Cardiac muscle cell (in vitro differentiated cells and primary cell): ENCODE data around the gene CCDC88B. TPM values are rescaled to one million over a fixed set of nuclear protein-coding genes. Genes with fewer than 3 reads are reported as not detected.
"Not testable (repeated sequence)": the region's sequence is repeated elsewhere in the genome, so short reads cannot be mapped to it uniquely, and the experiment has no call there.

Experiments
- DNase-seq, 2 donors: peaks; one replicate each; pipeline versions ENCODE4 v3.0.0 to v3.0.0-alpha.2; 2010 to 2017; ENCODE audit warnings: low read depth in 1 of 2, low spot score in 1 of 2
- H3K27ac ChIP-seq: fragments of 200-600 bp; sonication (generic); 2 replicates; pipeline ENCODE4 v1.5.1; 2016
- H3K27me3 ChIP-seq: fragments of 200-600 bp; sonication (generic); 2 replicates; pipeline ENCODE4 v1.6.0; 2016; ENCODE audit warnings: control low read depth
- H3K36me3 ChIP-seq: fragments of 200-600 bp; sonication (generic); 2 replicates; pipeline ENCODE4 v1.5.1; 2016; ENCODE audit warnings: control low read depth
- H3K4me1 ChIP-seq: fragments of 200-600 bp; sonication (generic); 2 replicates; pipeline ENCODE4 v1.8.1; 2017; ENCODE audit warnings: low read depth, mild to moderate bottlenecking, mixed run types
- H3K4me3 ChIP-seq: fragments of 200-600 bp; sonication (generic); 2 replicates; pipeline ENCODE4 v1.5.1; 2016; ENCODE audit warnings: mild to moderate bottlenecking
- H3K9me3 ChIP-seq: fragments of 200-600 bp; sonication (generic); 2 replicates; pipeline ENCODE4 v1.5.1; 2017; ENCODE audit warnings: low read depth, mild to moderate bottlenecking, control low read depth
- polyA plus RNA-seq: library from polyadenylated mRNA; unstranded; fragments of >200 nt; fragmentation: Nextera tagmentation; extraction: Ambion mirVana; gene quantifications from 2 replicates; pipeline ENCODE4 v1.2.1, GENCODE V29; 2016
- total RNA-seq: library from RNA; depleted of rRNA; stranded (reverse); fragments of >200 nt; gene quantifications from 2 replicates; pipeline ENCODE4 v1.2.3, GENCODE V29; 2016
- TF ChIP-seq, protein P1 (sequence below): IDR thresholded peaks from 2 replicates; pipeline ENCODE4 v1.5.1; 2012; ENCODE audit warnings: low read depth, mild to moderate bottlenecking, low read length

Gene CCDC88B
- total and polyA plus RNA-seq, 2 experiments from 2014 or later, result 8.4 to 8.6 TPM

DNA sequence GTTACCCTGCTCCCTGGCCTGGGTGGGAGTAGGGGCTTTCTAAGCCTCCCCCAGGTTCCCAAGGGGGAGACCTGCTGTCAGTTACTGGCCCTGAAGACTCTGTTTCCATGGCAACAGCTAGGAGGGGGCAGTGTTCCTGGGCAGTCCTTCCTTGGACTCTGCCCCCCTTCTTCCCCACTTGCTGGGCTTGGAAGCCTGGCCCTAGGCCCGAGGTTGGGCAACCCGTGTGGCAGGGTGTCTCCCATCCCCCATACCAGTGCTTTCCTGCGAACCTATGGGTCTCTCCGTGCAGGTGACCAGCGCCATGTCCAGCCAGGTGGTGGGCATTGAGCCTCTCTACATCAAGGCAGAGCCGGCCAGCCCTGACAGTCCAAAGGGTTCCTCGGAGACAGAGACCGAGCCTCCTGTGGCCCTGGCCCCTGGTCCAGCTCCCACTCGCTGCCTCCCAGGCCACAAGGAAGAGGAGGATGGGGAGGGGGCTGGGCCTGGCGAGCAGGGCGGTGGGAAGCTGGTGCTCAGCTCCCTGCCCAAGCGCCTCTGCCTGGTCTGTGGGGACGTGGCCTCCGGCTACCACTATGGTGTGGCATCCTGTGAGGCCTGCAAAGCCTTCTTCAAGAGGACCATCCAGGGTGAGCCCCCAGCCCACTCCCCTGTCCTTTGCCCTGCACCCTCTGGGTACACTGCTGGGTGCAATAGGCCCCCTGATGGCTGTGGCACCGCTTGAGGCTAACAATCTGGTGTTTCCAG lies 33.0 kb upstream of the CCDC88B start:
- peak overlapping the region; percentile 71 for H3K4me3 ChIP-seq
- H3K27me3 ChIP-seq, result no peaks in the 10 kb centered on the region
- peaks cover 11% of the 10 kb centered on the region for H3K4me1 ChIP-seq
- peak in 1 of 2 donors; percentile 46 for DNase-seq
- peak overlapping the region; percentile 88 for H3K27ac ChIP-seq
- TF ChIP-seq, protein P1, sequence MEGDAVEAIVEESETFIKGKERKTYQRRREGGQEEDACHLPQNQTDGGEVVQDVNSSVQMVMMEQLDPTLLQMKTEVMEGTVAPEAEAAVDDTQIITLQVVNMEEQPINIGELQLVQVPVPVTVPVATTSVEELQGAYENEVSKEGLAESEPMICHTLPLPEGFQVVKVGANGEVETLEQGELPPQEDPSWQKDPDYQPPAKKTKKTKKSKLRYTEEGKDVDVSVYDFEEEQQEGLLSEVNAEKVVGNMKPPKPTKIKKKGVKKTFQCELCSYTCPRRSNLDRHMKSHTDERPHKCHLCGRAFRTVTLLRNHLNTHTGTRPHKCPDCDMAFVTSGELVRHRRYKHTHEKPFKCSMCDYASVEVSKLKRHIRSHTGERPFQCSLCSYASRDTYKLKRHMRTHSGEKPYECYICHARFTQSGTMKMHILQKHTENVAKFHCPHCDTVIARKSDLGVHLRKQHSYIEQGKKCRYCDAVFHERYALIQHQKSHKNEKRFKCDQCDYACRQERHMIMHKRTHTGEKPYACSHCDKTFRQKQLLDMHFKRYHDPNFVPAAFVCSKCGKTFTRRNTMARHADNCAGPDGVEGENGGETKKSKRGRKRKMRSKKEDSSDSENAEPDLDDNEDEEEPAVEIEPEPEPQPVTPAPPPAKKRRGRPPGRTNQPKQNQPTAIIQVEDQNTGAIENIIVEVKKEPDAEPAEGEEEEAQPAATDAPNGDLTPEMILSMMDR, result no peak
- no peaks in the 10 kb centered on the region for H3K9me3 ChIP-seq
- H3K36me3 ChIP-seq, result no peaks in the 10 kb centered on the region

DNA sequence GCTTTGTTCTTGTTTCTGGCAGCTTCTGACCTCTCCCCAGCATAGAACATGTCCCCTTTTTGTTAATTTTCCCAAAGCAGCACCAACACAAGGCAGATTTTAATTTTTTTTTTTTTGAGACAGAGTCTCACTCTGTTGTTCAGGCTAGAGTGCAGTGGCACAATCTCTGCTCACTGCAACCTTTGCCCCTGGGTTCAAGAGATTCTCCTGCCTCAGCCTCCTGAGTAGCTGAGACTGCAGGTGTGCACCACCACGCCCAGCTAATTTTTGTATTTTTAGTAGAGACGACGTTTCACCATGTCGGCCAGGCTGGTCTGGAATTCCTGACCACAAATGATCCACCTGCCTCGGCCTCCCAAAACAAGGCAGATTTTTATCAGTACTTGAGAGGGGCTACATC lies 32.2 kb upstream of the CCDC88B start:
- peaks cover 11% of the 10 kb centered on the region for H3K4me1 ChIP-seq
- H3K27me3 ChIP-seq, H3K4me3 ChIP-seq, H3K27ac ChIP-seq, DNase-seq, H3K9me3 ChIP-seq, H3K36me3 ChIP-seq: not testable (repeated sequence)

DNA sequence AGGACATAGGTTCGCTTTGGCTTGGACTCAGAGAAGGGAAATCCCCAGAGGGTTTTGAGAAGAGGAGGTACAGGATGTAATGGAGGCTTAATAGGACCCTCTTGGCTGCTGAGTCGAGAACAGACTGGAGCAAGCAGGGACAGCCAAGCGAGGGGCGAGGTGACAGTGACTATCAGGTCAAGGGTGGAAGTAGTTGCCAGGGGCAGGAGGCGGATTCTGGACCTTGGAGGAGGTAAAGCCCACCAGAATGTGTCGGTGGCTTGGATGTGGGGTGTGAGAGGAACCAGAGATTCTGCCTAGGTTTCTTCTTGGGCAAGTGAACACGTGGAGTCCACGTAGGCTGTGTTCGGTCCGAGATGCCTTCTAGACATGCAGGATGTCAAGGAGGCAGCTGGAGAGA lies 27.1 kb upstream of the CCDC88B start:
- TF ChIP-seq, protein P1, result no peak
- Histone ChIP-seq H3K9me3 (no peaks in the 10 kb centered on the region), H3K4me3 (no peak overlapping the region), H3K4me1 (no peaks in the 10 kb centered on the region), H3K27ac (no peak overlapping the region), H3K27me3 (no peaks in the 10 kb centered on the region), H3K36me3 (peaks cover 5% of the 10 kb centered on the region)
- no peak for DNase-seq

DNA sequence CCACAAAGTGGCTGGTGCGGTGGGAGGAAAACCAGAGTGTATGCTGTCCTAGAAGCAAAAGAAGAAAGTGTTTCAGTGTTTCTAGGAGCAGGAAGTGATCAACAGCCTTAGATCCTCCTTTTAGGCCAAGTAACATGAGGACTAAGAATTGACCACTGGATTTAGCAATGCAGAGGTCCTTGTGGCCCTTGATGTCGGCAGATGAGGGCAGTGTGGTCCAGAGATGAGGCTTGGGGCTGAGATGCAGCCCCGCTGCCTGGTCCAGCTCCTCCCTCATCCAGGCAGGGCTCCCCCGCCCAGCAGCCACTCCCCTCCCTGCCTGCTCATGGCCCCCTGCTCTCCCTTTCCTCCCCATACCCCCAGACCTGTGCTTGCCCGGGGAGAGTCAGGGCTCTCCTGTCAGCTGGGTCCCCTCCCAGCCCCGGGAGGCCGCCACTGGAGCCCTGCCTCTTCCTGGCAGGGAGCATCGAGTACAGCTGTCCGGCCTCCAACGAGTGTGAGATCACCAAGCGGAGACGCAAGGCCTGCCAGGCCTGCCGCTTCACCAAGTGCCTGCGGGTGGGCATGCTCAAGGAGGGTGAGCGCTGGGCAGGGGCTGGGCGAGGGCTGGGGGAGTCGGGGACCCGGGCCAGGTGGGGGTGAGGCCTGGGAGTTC lies 26.4 kb upstream of the CCDC88B start:
- DNase-seq, result peak in 1 of 2 donors; percentile 42
- H3K4me1 ChIP-seq, result no peaks in the 10 kb centered on the region
- TF ChIP-seq, protein P1, result no peak
- H3K27ac ChIP-seq, result no peak overlapping the region
- H3K9me3 ChIP-seq, result no peaks in the 10 kb centered on the region
- H3K4me3 ChIP-seq, result no peak overlapping the region
- no peaks in the 10 kb centered on the region for H3K27me3 ChIP-seq
- peaks cover 5% of the 10 kb centered on the region for H3K36me3 ChIP-seq

DNA sequence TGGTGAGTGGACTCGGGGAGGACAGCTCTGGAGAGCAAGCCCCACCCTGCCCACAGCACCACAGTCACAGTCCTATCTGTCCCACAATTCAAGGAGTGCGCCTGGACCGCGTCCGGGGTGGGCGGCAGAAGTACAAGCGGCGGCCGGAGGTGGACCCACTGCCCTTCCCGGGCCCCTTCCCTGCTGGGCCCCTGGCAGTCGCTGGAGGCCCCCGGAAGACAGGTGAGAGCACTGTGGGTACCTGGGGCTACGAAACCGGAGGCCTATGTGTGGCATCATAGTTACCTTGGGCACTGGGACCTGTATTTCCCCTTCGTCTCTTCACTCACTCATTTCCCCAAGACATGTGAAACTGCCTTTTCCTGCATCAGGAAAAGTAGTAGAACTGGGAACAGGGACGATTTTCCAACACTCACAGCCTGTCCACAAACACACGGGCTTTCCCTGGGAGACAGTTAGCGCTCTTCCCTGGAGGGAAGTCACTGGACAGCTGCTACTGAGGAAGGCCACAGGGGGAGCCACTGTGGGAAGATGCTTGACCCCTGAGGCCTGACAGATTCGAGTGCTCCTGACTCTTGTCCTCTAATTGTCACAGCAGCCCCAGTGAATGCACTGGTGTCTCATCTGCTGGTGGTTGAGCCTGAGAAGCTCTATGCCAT lies 25.7 kb upstream of the CCDC88B start:
- peaks cover 5% of the 10 kb centered on the region for H3K36me3 ChIP-seq
- H3K9me3 ChIP-seq, result no peaks in the 10 kb centered on the region
- H3K4me3 ChIP-seq, result no peak overlapping the region
- TF ChIP-seq, protein P1, result peak; percentile 19
- no peaks in the 10 kb centered on the region for H3K27me3 ChIP-seq
- no peak overlapping the region for H3K27ac ChIP-seq
- peaks cover 5% of the 10 kb centered on the region for H3K4me1 ChIP-seq
- no peak for DNase-seq
